Smooth muscle cell (in vitro differentiated cells): ENCODE data around the gene HSF2BP. TPM values are rescaled to one million over a fixed set of nuclear protein-coding genes. Genes with fewer than 3 reads are reported as not detected.

ENCODE experiments used
- DNase-seq: peaks from one replicate; lab custom pipeline; 2025; ENCODE audit not compliant: unreplicated experiment; lab: John Stamatoyannopoulos, UW
- H2AFZ ChIP-seq: fragments of 200-600 bp; sonication (generic); 2 replicates; pipeline ENCODE4 v1.6.0; 2016; ENCODE audit warnings: antibody characterized with exemption, low read depth, mild to moderate bottlenecking
- H3F3A ChIP-seq: fragments of 200-600 bp; sonication (generic); 2 replicates; pipeline ENCODE4 v1.6.0; 2017; ENCODE audit warnings: antibody characterized with exemption, low read depth
- H3K27ac ChIP-seq: fragments of 200-600 bp; sonication (generic); 2 replicates; pipeline ENCODE4 v1.5.1; 2016; ENCODE audit warnings: low read depth, mild to moderate bottlenecking
- H3K27me3 ChIP-seq: fragments of 200-600 bp; sonication (generic); 2 replicates; pipeline ENCODE4 v1.6.1; 2016; ENCODE audit warnings: low read depth, mild to moderate bottlenecking
- H3K36me3 ChIP-seq: fragments of 200-600 bp; sonication (generic); 2 replicates; pipeline ENCODE4 v1.5.1; 2016; ENCODE audit warnings: low read depth
- H3K4me1 ChIP-seq: fragments of 200-600 bp; sonication (generic); 2 replicates; pipeline ENCODE4 v1.5.1; 2016; ENCODE audit warnings: low read depth
- H3K4me2 ChIP-seq: fragments of 200-600 bp; sonication (generic); 2 replicates; pipeline ENCODE4 v1.6.0; 2016; ENCODE audit warnings: mild to moderate bottlenecking
- H3K4me3 ChIP-seq: fragments of 200-600 bp; sonication (generic); 2 replicates; pipeline ENCODE4 v1.5.1; 2016; ENCODE audit warnings: mild to moderate bottlenecking
- H3K79me2 ChIP-seq: fragments of 200-600 bp; sonication (generic); 2 replicates; pipeline ENCODE4 v1.6.0; 2016; ENCODE audit warnings: low read depth, mild to moderate bottlenecking
- H3K9ac ChIP-seq: fragments of 200-600 bp; sonication (generic); 2 replicates; pipeline ENCODE4 v1.6.0; 2016; ENCODE audit warnings: low read depth
- H3K9me3 ChIP-seq: fragments of 200-600 bp; sonication (generic); replicated peaks from 2 replicates; pipeline ENCODE4 v1.5.1; 2016; ENCODE audit warnings: low read depth
- H4K20me1 ChIP-seq: fragments of 200-600 bp; sonication (generic); 2 replicates; pipeline ENCODE4 v1.6.0; 2016; ENCODE audit warnings: low read depth
- WGBS: methylation state at CpG from one replicate; pipeline ENCODE4 v1.1.7; 2016; ENCODE audit warnings: low lambda C conversion rate; 5-methylcytosine and 5-hydroxymethylcytosine counted together
- polyA plus RNA-seq: library from polyadenylated mRNA; unstranded; fragments of >200 nt; fragmentation: Nextera tagmentation; extraction: Ambion mirVana; gene quantifications from 2 replicates; pipeline ENCODE4 v1.2.1, GENCODE V29; 2016
- total RNA-seq: library from RNA; depleted of rRNA; stranded (reverse); fragments of >200 nt; gene quantifications from 2 replicates; pipeline ENCODE4 v1.2.3, GENCODE V29; 2014
- TF ChIP-seq, protein P1 (sequence below): fragments of 200-600 bp; sonication (generic); IDR thresholded peaks from 2 replicates; pipeline ENCODE4 v1.5.1; 2017; ENCODE audit warnings: borderline replicate concordance, mild to moderate bottlenecking, antibody characterized with exemption; ENCODE audit not compliant: insufficient read depth, poor library complexity, severe bottlenecking

HSF2BP gene
- total and polyA plus RNA-seq, 2 experiments from 2014 or later = 0.97 to 1.9 TPM

DNA sequence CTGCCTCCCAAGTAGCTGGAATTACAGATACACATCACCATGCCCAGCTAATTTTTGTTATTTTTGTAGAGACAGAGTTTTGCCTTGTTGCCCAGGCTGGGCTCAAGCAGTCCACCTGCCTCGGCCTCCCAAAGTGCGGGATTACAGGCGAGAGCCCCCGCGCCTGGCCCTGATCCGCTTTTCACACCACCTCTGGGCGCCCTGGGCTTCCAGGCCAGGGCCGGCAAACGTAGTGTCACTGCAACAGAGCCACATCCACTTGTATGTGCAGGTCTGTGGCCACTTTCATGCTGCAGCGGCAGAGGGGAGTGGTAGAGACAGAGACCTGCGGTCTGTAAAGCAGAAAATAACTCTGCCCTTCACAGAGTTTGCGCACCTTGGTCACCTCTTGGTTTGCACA, 29.6 kb upstream of the HSF2BP start:
- no peaks in the 10 kb centered on the region for H3K79me2 ChIP-seq
- H2AFZ ChIP-seq = no peak overlapping the region
- no peak overlapping the region for H3K4me3 ChIP-seq
- H3K36me3 ChIP-seq = no peaks in the 10 kb centered on the region
- 97% methylated on average over 12 of the region's 12 CpGs for WGBS
- no peaks in the 10 kb centered on the region for H3K4me1 ChIP-seq
- no peak overlapping the region for H3K27ac ChIP-seq
- no peak for DNase-seq
- H4K20me1 ChIP-seq = no peaks in the 10 kb centered on the region
- no peak overlapping the region for H3K9ac ChIP-seq
- H3K9me3 ChIP-seq = no peaks in the 10 kb centered on the region
- H3K4me2 ChIP-seq = no peak overlapping the region
- no peaks in the 10 kb centered on the region for H3K27me3 ChIP-seq
- H3F3A ChIP-seq = no peaks in the 10 kb centered on the region
- TF ChIP-seq, protein P1, sequence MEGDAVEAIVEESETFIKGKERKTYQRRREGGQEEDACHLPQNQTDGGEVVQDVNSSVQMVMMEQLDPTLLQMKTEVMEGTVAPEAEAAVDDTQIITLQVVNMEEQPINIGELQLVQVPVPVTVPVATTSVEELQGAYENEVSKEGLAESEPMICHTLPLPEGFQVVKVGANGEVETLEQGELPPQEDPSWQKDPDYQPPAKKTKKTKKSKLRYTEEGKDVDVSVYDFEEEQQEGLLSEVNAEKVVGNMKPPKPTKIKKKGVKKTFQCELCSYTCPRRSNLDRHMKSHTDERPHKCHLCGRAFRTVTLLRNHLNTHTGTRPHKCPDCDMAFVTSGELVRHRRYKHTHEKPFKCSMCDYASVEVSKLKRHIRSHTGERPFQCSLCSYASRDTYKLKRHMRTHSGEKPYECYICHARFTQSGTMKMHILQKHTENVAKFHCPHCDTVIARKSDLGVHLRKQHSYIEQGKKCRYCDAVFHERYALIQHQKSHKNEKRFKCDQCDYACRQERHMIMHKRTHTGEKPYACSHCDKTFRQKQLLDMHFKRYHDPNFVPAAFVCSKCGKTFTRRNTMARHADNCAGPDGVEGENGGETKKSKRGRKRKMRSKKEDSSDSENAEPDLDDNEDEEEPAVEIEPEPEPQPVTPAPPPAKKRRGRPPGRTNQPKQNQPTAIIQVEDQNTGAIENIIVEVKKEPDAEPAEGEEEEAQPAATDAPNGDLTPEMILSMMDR = no peak

- Histone ChIP-seq H3K27me3 (no peaks in the 10 kb centered on the region), H3K4me2 (no peak overlapping the region), H3K9me3 (no peaks in the 10 kb centered on the region), H3K9ac (no peak overlapping the region), H2AFZ (no peak overlapping the region), H4K20me1 (no peaks in the 10 kb centered on the region), H3F3A (no peaks in the 10 kb centered on the region), H3K36me3 (no peaks in the 10 kb centered on the region), H3K4me3 (no peak overlapping the region), H3K27ac (no peak overlapping the region), H3K4me1 (no peaks in the 10 kb centered on the region), H3K79me2 (no peaks in the 10 kb centered on the region)
- no peak for DNase-seq
- TF ChIP-seq, protein P1 = no peak
- WGBS = 96% methylated on average over 27 of the region's 27 CpGs
Observed at GRCh38 chr21:43687566-43688399, 28.5 kb upstream of the HSF2BP start.

- DNase-seq = no peak
- H3K36me3 ChIP-seq = no peaks in the 10 kb centered on the region
Observed at GRCh38 chr21:43686811-43687565, 27.7 kb upstream of the HSF2BP start.

More at GRCh38 chr21:43686811-43687565, 27.7 kb upstream of the HSF2BP start:
- TF ChIP-seq, protein P1 = no peak
- Histone ChIP-seq H3K79me2 (no peaks in the 10 kb centered on the region), H3K4me1 (no peaks in the 10 kb centered on the region), H3K27ac (no peak overlapping the region), H3K4me3 (no peak overlapping the region), H3K27me3 (no peaks in the 10 kb centered on the region), H3K9ac (no peak overlapping the region), H4K20me1 (no peaks in the 10 kb centered on the region), H3K4me2 (no peak overlapping the region), H2AFZ (no peak overlapping the region), H3K9me3 (no peaks in the 10 kb centered on the region), H3F3A (no peaks in the 10 kb centered on the region)
- WGBS = 97% methylated on average over 21 of the region's 21 CpGs
